Pancreas (tissue), 10 donors: Measurements from ENCODE around the gene PAGE2. TPM values are rescaled to one million over a fixed set of nuclear protein-coding genes. Genes with fewer than 3 reads are reported as not detected.

Experiments
- ATAC-seq, 4 donors: fragments of 200-7000 bp; cut with Tn5 transposase; one replicate each; pipeline versions ENCODE4 v1.8.0 to v1.9.1; 2020; ENCODE audit warnings: mild to moderate bottlenecking in 4 of 4, moderate library complexity in 4 of 4
- DNase-seq, 6 donors: peaks; one replicate each; pipeline ENCODE4 v3.0.0-alpha.2; 2020
- FAIRE-seq: peaks from 2 replicates; lab custom pipeline; 2012; peaks lifted over from hg19 to GRCh38; lab: Jason Lieb, UNC
- H3K27ac ChIP-seq, 4 donors: fragments of 200-600 bp; sonication (generic); 1 replicate in 3 of 4; 2 replicates in 1 of 4; pipeline versions ENCODE4 v1.5.0 to v1.8.0; 2020
- H3K27me3 ChIP-seq, 4 donors: fragments of 200-600 bp; one replicate each; pipeline ENCODE4 v1.8.0; 2021
- H3K36me3 ChIP-seq, 3 donors: fragments of 200-600 bp; sonication (generic) in 1 of 3; one replicate each; pipeline versions ENCODE4 v1.5.0 to v1.8.0; 2020 to 2021
- H3K4me1 ChIP-seq, 3 donors: fragments of 200-600 bp; one replicate each; pipeline ENCODE4 v1.8.0; 2021
- H3K4me3 ChIP-seq, 4 donors: fragments of 200-600 bp; sonication (generic) in 2 of 4; one replicate each; pipeline versions ENCODE4 v1.5.0 to v1.8.0; 2020 to 2021
- H3K9me3 ChIP-seq, 4 donors: fragments of 200-600 bp; one replicate each; pipeline ENCODE4 v1.8.0; 2021
- CTCF ChIP-seq, 4 donors: fragments of 200-600 bp; sonication (generic) in 3 of 4; IDR thresholded peaks; one replicate each; pipeline versions ENCODE4 v1.5.0 to v1.8.0; 2021; ENCODE audit warnings: antibody characterized with exemption in 4 of 4
- WGBS, 2 donors: extraction: QIAGEN DNeasy Blood & Tissue Kit; methylation state at CpG; one replicate each; pipeline ENCODE4 v1.1.7; 2013; 5-methylcytosine and 5-hydroxymethylcytosine counted together
- intact Hi-C, 3 donors: fragments of 100-400 bp; cut with DNase I; formaldehyde crosslinking; loops; one replicate each; pipeline versions ENCODE4 v1.11.1 to v1.14.2; 2022
- polyA plus RNA-seq, 2 donors: library from polyadenylated mRNA; stranded (reverse); fragments of 200-250 nt; gene quantifications; one replicate each; pipeline ENCODE4 v1.2.3, GENCODE V29; 2013
- total RNA-seq, 6 donors: library from RNA; stranded (reverse); fragmentation: NEBNext Ultra II Directional in 4 of 6; extraction: Animal tissue kit (Norgen Biotek cat#: 25700) in 4 of 6; gene quantifications; one replicate each; pipeline versions ENCODE4 v1.2.1 to v1.2.4, GENCODE V29; 2021 to 2023
- donor health status: healthy with polysubstance abuse.
- donor health status: DM: no; HTN: no; CAD: no; lungs with moderate emphysema.
- donor health status: DM: no; HTN: no; CAD: no.
- donor health status: control.
- donor health status: control.
- donor health status: Bipolar disorder and iron deficiency.
- donor health status: DM: yes; HTN: yes; CAD: no.
- donor health status: DM: no; HTN: no; CAD: no.
- donor health status: DM: no; HTN: no; CAD: no.
- donor health status: DM: yes; HTN: yes; CAD: no.

Gene PAGE2
- total and polyA plus RNA-seq, 8 donors, result 0.28 TPM; not detected in 7

- intact Hi-C loops, result no loop called here
Observed at GRCh38 chrX:55099162-55099561, 10.3 kb downstream of the PAGE2 start.

GRCh38 chrX:55102754-55103153, 13.9 kb downstream of the PAGE2 start:
- no peak overlapping the region for H3K27ac ChIP-seq

More at GRCh38 chrX:55099162-55099561, 10.3 kb downstream of the PAGE2 start:
- Histone ChIP-seq H3K4me3 (no peak overlapping the region), H3K36me3 (no peaks in the 10 kb centered on the region), H3K9me3 (no peaks in the 10 kb centered on the region), H3K27me3 (peaks cover 0 to 15% (median 2%) of the 10 kb centered on the region in 4 donors), H3K27ac (no peak overlapping the region), H3K4me1 (no peaks in the 10 kb centered on the region)
- ATAC-seq (no peak), FAIRE-seq (peak; percentile 71), DNase-seq (no peak)
- TF ChIP-seq CTCF (IDR thresholded peaks at IDR 0.05), result no peak
- 20 to 29% methylated on average over 1 of the region's 1 CpG for WGBS, 2 donors

GRCh38 chrX:55107262-55107661, 18.4 kb downstream of the PAGE2 start:
- no peak for TF ChIP-seq CTCF (IDR thresholded peaks at IDR 0.05)
- Histone ChIP-seq H3K4me1 (no peaks in the 10 kb centered on the region), H3K27me3 (peaks cover 0 to 5% (median 0%) of the 10 kb centered on the region in 4 donors), H3K4me3 (no peak overlapping the region), H3K27ac (no peak overlapping the region), H3K36me3 (no peaks in the 10 kb centered on the region), H3K9me3 (no peaks in the 10 kb centered on the region)
- FAIRE-seq, result no peak
- ATAC-seq, result no peak
- intact Hi-C loops, result no loop called here
- DNase-seq, result no peak

More at GRCh38 chrX:55102754-55103153, 13.9 kb downstream of the PAGE2 start:
- no peaks in the 10 kb centered on the region for H3K9me3 ChIP-seq
- H3K4me3 ChIP-seq, result no peak overlapping the region
- DNase-seq (no peak), ATAC-seq (no peak), FAIRE-seq (no peak)
- intact Hi-C loops, result no loop called here
- no peak for TF ChIP-seq CTCF (IDR thresholded peaks at IDR 0.05)
- H3K4me1 ChIP-seq, result no peaks in the 10 kb centered on the region
- 45% methylated on average over 3 of the region's 3 CpGs for WGBS, 2 donors
- H3K36me3 ChIP-seq, result no peaks in the 10 kb centered on the region
- peaks cover 0 to 12% (median 0%) of the 10 kb centered on the region in 4 donors for H3K27me3 ChIP-seq

GRCh38 chrX:55107911-55108310, 19.1 kb downstream of the PAGE2 start:
- FAIRE-seq (no peak), ATAC-seq (no peak), DNase-seq (no peak)
- Histone ChIP-seq H3K4me1 (no peaks in the 10 kb centered on the region), H3K4me3 (no peak overlapping the region), H3K36me3 (no peaks in the 10 kb centered on the region), H3K27ac (no peak overlapping the region), H3K27me3 (peaks cover 0 to 5% (median 0%) of the 10 kb centered on the region in 4 donors), H3K9me3 (no peaks in the 10 kb centered on the region)
- whole genome bisulfite sequencing, 2 donors, result 48 to 52% methylated on average over 2 of the region's 2 CpGs
- intact Hi-C loops, result no loop called here
- no peak for TF ChIP-seq CTCF (IDR thresholded peaks at IDR 0.05)

GRCh38 chrX:55109306-55109705, 20.5 kb downstream of the PAGE2 start:
- no peak overlapping the region for H3K4me3 ChIP-seq
- no peak for TF ChIP-seq CTCF (IDR thresholded peaks at IDR 0.05)
- intact Hi-C loops, result no loop called here
- peak in 1 of 4 donors; percentile 47 for ATAC-seq
- no peaks in the 10 kb centered on the region for H3K4me1 ChIP-seq
- no peaks in the 10 kb centered on the region for H3K9me3 ChIP-seq
- no peak overlapping the region for H3K27ac ChIP-seq
- no peak for FAIRE-seq
- peaks cover 0 to 5% (median 0%) of the 10 kb centered on the region in 4 donors for H3K27me3 ChIP-seq
- DNase-seq, result peak in 1 of 6 donors; percentile 1
- WGBS, 2 donors, result 41 to 50% methylated on average over 6 to 7 of the region's 7 CpGs
- no peaks in the 10 kb centered on the region for H3K36me3 ChIP-seq
